T-helper 1 cell (primary cell): Measurements from ENCODE around the gene CCDC40.

ENCODE experiments used
- DNase-seq, 5 donors: peaks; one replicate each; pipeline ENCODE4 v3.0.0-alpha.2; 2012 to 2020

CCDC40 gene

DNA sequence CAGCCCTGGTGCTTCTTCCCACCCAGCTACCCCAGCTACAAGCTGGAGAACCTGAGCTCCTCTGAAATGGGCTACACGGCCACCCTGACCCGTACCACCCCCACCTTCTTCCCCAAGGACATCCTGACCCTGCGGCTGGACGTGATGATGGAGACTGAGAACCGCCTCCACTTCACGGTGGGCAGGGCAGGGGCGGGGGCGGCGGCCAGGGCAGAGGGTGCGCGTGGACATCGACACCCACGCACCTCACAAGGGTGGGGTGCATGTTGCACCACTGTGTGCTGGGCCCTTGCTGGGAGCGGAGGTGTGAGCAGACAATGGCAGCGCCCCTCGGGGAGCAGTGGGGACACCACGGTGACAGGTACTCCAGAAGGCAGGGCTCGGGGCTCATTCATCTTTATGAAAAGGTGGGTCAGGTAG lies 68.5 kb downstream of the CCDC40 start:
- DNase-seq = no peak

DNA sequence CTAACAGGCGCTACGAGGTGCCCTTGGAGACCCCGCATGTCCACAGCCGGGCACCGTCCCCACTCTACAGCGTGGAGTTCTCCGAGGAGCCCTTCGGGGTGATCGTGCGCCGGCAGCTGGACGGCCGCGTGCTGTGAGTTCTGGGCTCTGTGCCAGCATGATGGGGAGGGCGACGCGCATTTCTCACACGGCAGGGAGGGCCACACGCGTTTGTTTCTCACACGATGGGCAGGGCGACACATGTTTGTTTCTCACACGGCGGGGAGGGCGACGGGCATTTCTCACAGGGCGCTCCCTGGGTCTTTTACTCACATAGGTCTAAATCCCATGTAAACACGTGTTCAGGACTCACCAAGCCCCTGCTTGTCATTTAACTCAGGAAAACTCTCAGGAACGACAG lies 69.3 kb downstream of the CCDC40 start:
- no peak for DNase-seq

DNA sequence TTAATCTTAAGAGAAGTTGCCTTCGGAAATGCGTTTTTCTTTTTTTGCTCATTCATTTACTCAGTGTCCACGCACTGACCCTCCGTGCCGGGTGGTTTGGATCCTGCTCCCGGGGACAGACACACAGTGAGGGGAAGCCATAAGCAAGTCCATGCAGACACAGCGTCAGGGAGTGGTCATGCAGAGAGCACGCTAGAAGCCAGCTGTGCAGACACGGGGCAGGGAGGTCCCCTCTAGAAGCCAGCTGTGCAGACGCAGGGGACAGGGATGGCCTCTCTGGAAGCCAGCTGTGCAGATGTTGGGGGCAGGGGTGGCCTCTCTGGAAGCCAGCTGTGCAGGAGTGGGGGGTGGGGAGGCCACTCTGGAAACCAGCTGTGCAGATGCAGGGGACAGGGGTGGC lies 69.7 kb downstream of the CCDC40 start:
- DNase-seq = no peak

DNA sequence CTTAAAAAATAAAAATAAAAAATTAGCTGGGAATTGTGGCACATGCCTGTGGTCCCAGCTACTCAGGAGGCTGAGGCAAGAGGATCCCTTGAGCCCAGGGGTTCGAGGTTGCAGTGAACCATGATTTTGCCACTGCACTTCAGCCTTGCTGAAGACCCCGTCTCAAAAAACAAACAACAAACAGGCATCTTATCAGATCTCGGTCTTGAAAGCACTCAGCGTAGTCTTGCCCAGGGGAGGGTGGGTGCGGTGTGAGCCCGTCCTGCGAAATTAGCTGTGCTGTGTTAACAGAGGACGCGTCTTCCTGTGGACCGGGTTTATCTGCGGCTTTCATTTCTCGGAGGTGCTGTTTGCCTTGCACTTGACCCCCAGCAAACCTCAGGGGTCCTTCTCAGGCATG lies 70.3 kb downstream of the CCDC40 start:
- DNase-seq = no peak

DNA sequence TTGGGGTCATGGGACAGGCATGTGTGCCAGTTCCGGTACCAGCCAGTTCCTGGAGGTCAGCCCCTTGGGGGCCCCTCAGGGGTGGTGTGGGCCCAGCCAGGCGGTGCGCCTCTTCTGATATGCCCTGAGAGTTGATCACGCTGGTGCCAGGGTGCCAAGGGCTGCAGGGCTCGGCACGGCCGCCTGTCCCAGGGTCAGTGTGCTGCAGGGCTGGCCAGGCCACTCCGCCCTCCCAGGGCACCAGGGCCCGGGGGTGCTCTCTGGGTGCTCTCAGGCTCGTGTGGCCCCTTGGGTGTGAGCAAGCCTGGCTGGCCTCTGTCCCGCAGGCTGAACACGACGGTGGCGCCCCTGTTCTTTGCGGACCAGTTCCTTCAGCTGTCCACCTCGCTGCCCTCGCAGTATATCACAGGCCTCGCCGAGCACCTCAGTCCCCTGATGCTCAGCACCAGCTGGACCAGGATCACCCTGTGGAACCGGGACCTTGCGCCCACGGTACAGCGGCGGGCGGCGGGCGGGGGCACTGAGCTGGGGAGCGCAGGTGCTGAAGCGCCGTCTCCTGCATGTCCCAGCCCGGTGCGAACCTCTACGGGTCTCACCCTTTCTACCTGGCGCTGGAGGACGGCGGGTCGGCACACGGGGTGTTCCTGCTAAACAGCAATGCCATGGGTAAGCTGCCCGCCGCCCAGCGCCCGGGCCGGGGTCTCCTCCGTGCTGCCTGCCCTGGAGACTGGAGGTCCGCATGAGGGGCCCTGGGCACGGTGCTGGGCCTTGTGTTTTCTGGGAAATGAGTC lies 71.0 kb downstream of the CCDC40 start:
- no peak for DNase-seq

DNA sequence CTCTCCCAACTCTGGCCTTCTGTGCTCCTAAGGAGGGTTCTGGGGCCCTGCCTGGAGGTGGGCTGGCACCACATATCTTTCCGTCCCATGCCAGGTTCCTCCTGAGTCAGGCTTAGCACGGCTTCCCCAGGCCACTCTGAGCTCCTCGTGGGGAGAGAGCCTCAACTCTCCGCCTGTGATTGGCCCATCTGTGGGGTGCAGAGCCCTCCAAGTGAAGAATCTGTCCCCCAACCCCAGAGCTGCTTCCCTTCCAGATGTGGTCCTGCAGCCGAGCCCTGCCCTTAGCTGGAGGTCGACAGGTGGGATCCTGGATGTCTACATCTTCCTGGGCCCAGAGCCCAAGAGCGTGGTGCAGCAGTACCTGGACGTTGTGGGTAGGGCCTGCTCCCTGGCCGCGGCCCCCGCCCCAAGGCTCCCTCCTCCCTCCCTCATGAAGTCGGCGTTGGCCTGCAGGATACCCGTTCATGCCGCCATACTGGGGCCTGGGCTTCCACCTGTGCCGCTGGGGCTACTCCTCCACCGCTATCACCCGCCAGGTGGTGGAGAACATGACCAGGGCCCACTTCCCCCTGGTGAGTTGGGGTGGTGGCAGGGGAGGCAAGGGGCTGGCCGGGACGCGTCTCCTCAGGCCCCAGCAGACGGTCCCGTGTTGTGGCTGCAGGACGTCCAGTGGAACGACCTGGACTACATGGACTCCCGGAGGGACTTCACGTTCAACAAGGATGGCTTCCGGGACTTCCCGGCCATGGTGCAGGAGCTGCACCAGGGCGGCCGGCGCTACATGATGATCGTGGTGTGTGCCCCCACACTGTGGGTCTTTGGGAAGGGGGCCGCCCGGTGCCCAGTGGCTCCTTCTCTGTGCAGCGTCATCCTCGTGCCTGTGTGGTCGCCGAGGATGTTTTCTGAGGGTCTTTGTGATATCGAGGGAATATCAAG lies 71.9 kb downstream of the CCDC40 start:
- DNase-seq = no peak

DNA sequence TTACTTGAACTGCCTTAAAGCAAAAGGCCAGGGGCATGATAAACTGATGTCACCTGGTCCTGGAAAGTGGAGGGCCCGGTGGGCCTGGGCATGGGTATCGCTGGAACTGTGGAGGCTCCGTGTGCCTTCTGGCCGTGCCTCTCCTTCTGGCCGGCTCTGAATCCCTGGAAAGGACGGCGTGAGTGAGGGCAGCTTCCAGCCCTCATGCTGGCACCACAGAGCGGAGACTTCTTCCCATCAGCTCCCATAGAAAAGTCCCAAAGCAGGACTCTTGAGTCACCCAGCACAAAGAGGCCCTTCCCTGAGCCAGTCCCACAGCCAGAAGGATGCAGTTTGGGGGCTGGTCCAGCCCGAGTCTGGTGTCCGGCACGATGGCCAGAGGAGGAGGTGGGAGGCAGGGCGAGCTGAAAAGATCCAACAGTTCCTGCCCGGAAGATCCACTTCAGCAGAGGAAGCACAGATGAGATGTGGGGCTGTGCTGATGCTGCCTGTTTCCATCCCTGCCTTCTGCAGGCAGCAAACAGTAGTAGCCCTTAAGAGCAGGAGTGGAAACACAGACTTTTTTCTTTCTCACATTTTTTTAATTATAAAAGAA lies 72.7 kb downstream of the CCDC40 start:
- DNase-seq = no peak

DNA sequence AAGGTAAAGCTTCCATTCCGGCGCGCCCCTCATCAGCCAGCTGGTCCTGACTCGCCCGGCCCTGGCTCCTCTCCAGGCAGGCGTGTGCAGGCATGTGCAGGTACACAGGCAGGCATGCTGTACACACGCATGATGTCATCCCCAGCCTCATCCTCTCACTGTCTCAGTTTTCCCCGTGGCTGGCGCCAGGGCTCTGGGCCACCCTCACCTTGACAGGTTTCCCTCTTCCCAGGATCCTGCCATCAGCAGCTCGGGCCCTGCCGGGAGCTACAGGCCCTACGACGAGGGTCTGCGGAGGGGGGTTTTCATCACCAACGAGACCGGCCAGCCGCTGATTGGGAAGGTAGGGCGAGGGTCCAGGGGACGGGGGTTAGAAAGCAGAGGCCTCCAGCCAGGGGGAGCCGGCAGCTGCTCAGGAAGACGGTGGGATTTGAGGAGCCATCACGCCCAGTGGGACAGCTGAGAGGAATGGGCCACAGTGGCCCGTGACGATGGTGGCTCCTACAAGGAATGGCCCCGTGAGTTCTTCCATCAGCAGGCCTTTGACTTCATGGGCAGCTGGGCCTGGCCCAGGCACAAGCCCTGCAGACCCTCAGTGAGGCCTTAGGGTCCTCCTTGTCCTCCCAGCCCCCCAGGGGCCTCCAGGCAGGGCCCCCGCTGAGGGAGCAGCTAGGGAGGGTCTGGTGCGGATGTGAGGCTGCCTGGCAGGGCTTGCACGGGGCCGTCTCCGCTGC lies 73.4 kb downstream of the CCDC40 start:
- DNase-seq = no peak

DNA sequence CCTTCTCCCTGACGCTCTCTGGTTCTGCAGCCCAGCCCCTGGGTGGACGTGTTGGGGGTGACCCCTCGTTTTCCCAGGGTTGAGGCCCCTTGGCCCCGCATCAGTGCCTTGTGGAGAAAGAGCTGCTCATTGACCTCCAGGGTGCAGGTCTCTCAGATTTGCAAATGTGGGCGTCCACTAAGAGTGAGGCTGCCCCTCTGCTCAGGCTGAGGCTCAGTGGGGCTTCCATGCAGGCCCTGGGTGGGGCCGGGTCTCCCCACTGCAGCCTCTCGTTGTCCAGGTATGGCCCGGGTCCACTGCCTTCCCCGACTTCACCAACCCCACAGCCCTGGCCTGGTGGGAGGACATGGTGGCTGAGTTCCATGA lies 74.0 kb downstream of the CCDC40 start:
- DNase-seq = no peak

DNA sequence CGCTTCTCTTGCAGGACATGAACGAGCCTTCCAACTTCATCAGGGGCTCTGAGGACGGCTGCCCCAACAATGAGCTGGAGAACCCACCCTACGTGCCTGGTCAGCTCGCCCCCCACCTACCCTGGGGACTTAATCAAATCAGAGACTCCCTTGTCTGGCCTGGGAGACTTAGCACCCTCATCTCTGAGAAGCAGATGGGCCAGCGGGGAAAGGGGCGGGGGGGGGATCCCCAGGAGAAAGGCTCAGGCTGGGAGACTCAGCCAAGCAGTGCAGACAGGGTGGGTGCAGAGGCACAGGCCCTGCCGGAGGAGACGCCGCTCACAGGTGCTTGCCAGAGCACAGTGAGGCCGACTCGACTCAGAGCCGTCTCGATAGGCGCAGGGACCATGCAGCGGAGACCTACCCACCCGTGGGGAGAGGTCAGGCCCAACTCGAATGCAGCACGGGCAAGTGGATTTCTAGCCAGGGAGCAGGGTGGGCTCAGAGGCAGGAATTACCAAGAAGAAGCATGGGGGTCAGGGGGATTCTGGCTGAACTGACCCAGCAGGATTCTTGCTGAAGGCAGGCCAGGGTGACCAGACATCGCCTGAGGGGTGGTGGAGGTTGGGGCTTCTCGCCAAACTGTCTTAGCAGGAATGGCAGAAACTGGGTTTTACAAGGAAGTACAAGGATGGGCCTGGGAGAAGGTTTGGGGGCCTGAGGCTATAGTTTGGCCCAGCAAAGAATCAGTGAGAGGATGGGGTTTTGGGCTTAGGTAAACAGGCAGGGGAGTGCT lies 74.7 kb downstream of the CCDC40 start:
- no peak for DNase-seq

DNA sequence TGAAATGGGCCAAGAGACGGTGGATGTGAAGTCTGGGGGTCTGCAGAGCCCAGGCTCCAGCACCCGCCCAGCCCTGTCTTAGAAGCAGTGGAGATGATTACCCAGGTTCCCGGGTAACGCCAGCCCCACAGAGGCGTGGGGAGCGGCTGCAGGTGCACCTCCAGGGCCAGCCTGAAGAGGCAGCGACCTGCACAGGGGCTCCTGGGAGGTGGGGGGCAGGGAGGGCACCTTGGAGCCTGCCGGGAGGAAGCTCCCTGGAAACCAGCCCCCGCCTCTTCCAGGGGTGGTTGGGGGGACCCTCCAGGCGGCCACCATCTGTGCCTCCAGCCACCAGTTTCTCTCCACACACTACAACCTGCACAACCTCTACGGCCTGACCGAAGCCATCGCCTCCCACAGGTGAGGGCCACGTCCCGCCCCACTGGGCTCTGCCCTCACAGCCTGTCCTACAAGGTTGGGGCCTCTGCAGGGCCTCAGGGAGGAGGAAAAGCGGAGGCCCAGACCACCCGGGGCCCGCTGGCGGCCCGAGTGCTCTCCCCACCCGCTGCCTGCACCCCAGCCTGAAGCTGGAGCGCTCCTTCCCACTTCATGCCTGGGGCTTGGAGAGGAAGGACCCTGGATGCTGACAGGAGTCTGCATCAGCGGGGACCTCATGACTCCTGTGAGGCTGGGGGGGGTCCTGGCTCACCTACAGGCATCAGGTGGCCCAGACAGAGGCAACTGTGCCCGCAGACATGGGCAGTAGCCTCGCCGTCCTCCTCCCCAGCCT lies 75.4 kb downstream of the CCDC40 start:
- no peak for DNase-seq

DNA sequence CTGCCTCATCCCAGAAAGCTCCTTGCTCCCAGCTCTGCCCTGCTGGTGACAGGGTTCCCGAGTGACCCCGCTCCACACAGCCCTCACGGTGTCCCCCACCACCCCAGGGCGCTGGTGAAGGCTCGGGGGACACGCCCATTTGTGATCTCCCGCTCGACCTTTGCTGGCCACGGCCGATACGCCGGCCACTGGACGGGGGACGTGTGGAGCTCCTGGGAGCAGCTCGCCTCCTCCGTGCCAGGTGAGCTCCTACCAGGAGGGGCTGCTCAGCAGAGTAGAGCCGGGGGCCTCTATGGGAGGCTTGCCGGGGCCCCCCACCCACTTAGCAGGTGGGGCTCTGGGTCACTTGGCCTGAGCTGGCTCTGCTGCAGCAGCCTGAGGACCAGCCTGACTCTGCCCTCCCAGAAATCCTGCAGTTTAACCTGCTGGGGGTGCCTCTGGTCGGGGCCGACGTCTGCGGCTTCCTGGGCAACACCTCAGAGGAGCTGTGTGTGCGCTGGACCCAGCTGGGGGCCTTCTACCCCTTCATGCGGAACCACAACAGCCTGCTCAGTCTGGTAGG lies 76.1 kb downstream of the CCDC40 start:
- DNase-seq = no peak

DNA sequence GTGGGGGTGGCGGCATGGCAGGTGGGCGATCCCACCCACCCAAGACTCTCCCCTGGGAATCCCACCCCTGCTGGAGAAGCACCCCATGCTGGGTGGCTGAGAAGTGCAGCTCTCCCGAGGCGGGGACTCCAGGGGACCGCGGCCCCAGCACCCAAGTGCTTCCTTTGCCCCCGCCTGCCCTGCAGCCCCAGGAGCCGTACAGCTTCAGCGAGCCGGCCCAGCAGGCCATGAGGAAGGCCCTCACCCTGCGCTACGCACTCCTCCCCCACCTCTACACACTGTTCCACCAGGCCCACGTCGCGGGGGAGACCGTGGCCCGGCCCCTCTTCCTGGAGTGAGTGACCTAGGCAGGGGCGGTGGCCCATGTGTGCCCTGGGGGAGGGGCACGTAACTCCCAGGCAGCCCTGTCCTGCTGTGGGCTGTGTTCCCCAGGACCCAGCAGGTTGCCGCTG lies 76.6 kb downstream of the CCDC40 start:
- DNase-seq = no peak

DNA sequence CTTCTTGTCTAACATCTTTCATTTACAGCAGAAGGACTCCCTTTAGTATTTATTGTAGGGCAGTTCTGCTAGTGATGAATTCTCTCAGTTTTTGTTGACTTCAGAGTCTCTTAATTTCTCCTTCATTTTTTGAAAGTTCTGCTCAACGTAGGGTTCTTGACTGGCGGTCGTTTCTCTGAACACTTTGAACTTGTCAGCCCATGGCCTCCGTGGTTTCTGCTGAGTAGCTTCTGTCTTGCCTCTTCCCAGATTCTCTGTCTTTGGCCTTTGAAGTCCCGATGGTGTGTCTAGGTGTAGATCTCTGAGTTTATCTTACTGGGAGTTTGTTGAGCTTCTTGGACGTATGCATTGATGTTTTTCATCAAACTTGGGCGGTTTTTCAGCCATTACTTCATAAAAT lies 78.3 kb downstream of the CCDC40 start:
- no peak for DNase-seq

DNA sequence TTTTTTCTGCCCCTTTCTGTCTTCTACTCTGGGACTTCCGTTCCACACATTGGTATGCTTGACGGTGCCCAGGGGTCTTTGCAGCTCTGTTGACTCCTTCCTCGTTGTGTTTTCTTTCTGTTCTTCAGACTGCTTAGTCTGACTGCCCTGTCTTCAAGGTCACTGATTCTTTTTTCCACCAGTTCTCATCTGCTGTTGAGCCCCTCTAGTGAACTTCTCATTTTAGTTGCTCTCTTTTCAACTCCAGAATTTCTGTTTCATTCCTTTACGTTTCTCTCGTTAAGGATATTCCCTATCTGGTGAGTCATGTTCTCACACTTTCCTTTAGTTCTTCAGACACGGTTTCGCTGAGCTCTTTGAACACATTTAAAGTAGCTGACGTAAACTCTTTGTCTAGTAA lies 78.7 kb downstream of the CCDC40 start:
- DNase-seq = no peak

DNA sequence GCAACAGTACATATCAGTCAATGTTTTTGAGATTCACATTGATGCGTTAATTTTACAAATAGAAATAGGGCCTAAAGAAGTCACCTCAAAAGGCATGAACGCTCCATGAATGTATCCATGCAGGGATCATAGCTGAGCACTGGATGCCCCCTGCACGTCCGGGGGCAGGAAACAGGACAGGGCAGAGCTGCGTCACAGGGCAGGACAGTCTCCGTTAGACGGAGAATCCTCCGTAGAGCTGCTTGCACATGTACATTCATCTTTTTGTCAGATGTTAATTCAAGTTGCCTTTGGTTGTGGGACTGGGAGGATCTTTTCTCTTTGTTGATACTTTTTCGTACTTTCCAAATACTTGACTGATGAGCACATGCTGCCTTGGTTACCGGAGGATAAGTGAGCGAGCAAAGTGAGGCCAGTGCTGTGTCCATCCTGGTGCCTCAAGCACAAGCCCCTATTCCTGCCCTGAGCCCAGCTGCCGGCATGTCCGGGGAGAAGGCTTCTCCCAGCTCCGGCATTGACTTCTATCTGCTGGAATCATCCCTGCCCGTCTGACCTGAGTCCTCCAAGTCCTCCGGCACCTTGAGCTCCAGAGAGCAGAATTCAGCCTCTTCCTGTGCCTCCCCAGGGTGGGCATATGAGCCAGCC lies 80.0 kb downstream of the CCDC40 start:
- DNase-seq = no peak

DNA sequence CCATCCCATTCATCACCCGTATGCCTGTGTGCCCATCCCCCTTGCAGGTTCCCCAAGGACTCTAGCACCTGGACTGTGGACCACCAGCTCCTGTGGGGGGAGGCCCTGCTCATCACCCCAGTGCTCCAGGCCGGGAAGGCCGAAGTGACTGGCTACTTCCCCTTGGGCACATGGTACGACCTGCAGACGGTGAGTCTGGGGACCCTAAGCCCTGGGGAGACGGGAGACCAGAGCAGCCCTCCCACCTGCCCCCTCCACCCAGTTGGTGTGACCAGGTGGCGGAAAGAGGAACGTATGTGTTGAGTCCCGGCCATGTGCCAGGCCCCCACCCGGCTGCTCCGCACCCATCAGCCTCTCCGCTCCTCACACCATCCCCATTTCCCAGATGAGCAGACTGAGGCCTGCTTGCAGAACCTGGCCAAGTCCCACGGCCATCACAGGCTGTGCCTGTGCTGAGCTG lies 80.5 kb downstream of the CCDC40 start:
- DNase-seq = no peak

DNA sequence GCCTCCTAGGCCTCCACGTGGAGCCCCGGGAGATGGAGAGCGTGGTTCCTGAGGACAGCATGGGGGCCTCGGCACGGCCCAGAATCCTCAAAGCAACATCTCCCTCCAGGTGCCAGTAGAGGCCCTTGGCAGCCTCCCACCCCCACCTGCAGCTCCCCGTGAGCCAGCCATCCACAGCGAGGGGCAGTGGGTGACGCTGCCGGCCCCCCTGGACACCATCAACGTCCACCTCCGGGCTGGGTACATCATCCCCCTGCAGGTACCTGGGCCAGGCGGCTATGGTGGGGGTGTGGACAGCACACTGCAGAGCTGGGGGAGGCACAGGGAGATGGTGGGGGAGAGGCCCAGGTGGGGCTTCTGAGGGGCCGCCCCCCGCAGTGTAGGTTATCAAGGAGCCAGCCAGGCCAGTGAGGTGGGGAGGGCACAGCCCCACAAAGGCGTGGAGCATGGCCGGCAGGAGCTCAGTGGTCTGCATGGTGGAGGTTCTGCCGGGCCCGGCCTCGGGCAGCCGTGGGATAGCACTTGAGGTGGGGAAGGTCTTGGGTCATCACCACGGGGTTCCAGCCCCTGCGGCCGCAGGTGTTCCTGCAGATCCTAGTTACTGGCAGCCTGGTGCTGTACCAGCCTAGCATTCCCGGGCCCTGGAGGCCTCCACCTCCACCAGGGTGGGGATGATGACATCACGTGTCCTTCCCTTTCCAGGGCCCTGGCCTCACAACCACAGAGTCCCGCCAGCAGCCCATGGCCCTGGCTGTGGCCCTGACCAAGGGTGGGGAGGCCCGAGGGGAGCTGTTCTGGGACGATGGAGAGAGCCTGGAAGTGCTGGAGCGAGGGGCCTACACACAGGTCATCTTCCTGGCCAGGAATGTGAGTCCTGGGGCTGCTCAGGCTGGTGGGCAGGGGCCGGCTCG lies 81.3 kb downstream of the CCDC40 start:
- DNase-seq = no peak

DNA sequence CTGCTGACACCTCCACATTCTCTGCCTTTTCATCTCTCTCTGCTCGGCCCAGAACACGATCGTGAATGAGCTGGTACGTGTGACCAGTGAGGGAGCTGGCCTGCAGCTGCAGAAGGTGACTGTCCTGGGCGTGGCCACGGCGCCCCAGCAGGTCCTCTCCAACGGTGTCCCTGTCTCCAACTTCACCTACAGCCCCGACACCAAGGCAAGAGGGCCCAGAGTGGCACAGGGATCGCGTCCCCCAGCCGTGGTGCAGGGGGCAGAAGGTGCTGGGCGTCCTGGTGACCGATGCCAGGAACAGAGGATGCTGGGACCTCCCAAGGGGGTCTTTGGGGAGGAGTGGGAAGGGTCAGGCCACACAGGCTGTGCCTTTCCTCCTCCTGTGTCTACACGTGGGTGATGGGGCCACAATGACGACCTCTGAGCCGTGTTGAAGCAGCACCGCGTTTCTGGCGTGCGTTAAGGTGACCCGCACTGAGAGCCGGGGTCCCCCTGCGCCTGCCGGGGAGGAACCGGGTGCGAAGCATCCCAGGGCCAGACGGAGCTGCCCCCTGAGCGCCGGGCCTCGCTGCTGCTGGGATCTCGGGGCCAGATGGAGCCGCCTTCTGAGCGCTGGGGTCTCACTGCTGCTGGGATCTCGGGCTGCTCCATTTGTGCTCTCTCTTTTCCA lies 82.3 kb downstream of the CCDC40 start:
- no peak for DNase-seq
